ENCODE measurements around the gene MTUS2.

Gene MTUS2

GRCh38 chr13:29315847-29316246, 495.7 kb downstream of the MTUS2 start:
- no peak overlapping the region for H3K4me3 ChIP-seq (replicated peaks; ENCODE audit: low read depth, low read length)
- no peak for DNase-seq (ENCODE audit: extremely low read depth, low read depth)

GRCh38 chr13:29317828-29318227, 497.7 kb downstream of the MTUS2 start:
- no peak for TF ChIP-seq CTCF (IDR thresholded peaks at IDR 0.05; ENCODE audit: low read depth, low read length, missing control alignments)

More at GRCh38 chr13:29315847-29316246, 495.7 kb downstream of the MTUS2 start:
- TF ChIP-seq CTCF (IDR thresholded peaks at IDR 0.05; ENCODE audit: low read depth, low read length, missing control alignments) = no peak

GRCh38 chr13:29318741-29319140, 498.6 kb downstream of the MTUS2 start:
- no peak for TF ChIP-seq CTCF (IDR thresholded peaks at IDR 0.05; ENCODE audit: low read depth, low read length, missing control alignments)

More at GRCh38 chr13:29317828-29318227, 497.7 kb downstream of the MTUS2 start:
- H3K4me3 ChIP-seq (replicated peaks; ENCODE audit: low read depth, low read length) = no peak overlapping the region
- DNase-seq (ENCODE audit: extremely low read depth, low read depth) = no peak

DNA sequence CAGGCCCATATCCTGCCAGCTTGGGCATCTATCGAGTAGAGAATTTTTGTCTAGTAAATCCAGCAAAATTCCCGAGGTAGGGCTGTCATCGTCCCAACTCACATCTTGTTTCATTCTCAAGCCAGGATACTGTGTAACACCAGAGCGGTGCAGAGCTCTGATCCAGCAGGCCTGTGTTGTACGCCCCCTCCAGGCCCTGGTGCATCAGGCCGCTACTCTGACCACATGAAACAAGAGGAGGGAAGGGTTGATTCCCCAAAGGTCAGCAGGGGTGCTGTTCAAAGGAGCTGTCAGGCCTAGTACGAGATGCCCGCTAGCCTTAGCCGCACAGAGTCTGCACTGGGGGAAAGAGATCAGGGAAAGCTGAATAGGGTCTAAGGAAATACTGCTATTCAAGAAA, 499.3 kb downstream of the MTUS2 start:
- H3K4me3 ChIP-seq (replicated peaks; ENCODE audit: low read depth, low read length) = no peak overlapping the region
- no peak for DNase-seq (ENCODE audit: extremely low read depth, low read depth)
- TF ChIP-seq CTCF (IDR thresholded peaks at IDR 0.05; ENCODE audit: low read depth, low read length, missing control alignments) = no peak

More at GRCh38 chr13:29318741-29319140, 498.6 kb downstream of the MTUS2 start:
- no peak overlapping the region for H3K4me3 ChIP-seq (replicated peaks; ENCODE audit: low read depth, low read length)
- no peak for DNase-seq (ENCODE audit: extremely low read depth, low read depth)

DNA sequence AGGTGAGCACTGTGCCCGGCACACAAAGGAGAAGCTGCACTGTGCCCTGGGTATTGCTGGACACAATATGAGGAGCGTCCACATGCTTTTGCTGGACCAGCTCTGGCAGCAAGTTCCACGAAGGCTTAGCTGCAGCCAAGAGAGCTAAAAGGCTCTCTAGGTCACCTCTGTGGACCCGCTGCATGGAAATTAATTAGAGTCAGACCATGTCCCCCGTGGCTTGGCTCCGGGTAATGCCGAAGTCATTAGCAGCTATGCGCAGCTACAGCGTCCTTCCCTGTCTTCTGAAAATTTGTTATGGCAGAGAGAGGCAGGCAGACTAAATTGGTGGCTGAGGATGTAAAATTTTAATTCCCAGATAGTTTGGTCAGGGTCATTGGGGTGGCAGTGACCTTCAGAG, 503.8 kb downstream of the MTUS2 start:
- TF ChIP-seq CTCF (IDR thresholded peaks at IDR 0.05; ENCODE audit: low read depth, low read length, missing control alignments) = no peak
- DNase-seq (ENCODE audit: extremely low read depth, low read depth) = no peak
- H3K4me3 ChIP-seq (replicated peaks; ENCODE audit: low read depth, low read length) = no peak overlapping the region

- DNase-seq (ENCODE audit: extremely low read depth, low read depth) = no peak
- TF ChIP-seq CTCF (IDR thresholded peaks at IDR 0.05; ENCODE audit: low read depth, low read length, missing control alignments) = no peak
Measured at GRCh38 chr13:29324601-29325000, 504.5 kb downstream of the MTUS2 start.

GRCh38 chr13:29328501-29328900, 508.4 kb downstream of the MTUS2 start:
- TF ChIP-seq CTCF (IDR thresholded peaks at IDR 0.05; ENCODE audit: low read depth, low read length, missing control alignments) = no peak

More at GRCh38 chr13:29324601-29325000, 504.5 kb downstream of the MTUS2 start:
- no peak overlapping the region for H3K4me3 ChIP-seq (replicated peaks; ENCODE audit: low read depth, low read length)

More at GRCh38 chr13:29328501-29328900, 508.4 kb downstream of the MTUS2 start:
- H3K4me3 ChIP-seq (replicated peaks; ENCODE audit: low read depth, low read length) = no peak overlapping the region
- no peak for DNase-seq (ENCODE audit: extremely low read depth, low read depth)

Measured in HFF-Myc (cell line).